ENCODE measurements around the gene MYO1C.

Gene MYO1C

GRCh38 chr17:1486802-1487695, 5.4 kb downstream of the MYO1C start:
- Histone ChIP-seq H3K4me1 (ENCODE audit: control insufficient read depth in 2 of 2, insufficient read depth in 2 of 2, low read length in 2 of 2) (peaks cover 31 to 41% of the 10 kb centered on the region in 2 donors), H3K4me3 (ENCODE audit: low read length in 2 of 2) (peak overlapping the region; percentile 60 to 68), H3K9ac (ENCODE audit: low read depth in 1 of 2, low read length in 2 of 2) (peak overlapping the region; percentile 75 to 83), H3K36me3 (ENCODE audit: control insufficient read depth in 2 of 2, insufficient read depth in 2 of 2, low read length in 2 of 2) (peaks cover 12 to 13% of the 10 kb centered on the region in 2 donors), H3K27me3 (ENCODE audit: control insufficient read depth in 2 of 2, insufficient read depth in 2 of 2, low read length in 2 of 2) (no peaks in the 10 kb centered on the region), H3K9me3 (ENCODE audit: control insufficient read depth in 2 of 2, low read length in 2 of 2) (no peaks in the 10 kb centered on the region), H3K27ac (ENCODE audit: low read depth in 2 of 2, low read length in 2 of 2) (peak overlapping the region; percentile 96)

GRCh38 chr17:1485423-1486376, 6.8 kb downstream of the MYO1C start:
- Histone ChIP-seq H3K9ac (ENCODE audit: low read depth in 1 of 2, low read length in 2 of 2) (peak overlapping the region; percentile 92), H3K27ac (ENCODE audit: low read depth in 2 of 2, low read length in 2 of 2) (peak overlapping the region; percentile 96 to 98), H3K27me3 (ENCODE audit: control insufficient read depth in 2 of 2, insufficient read depth in 2 of 2, low read length in 2 of 2) (no peaks in the 10 kb centered on the region), H3K36me3 (ENCODE audit: control insufficient read depth in 2 of 2, insufficient read depth in 2 of 2, low read length in 2 of 2) (peaks cover 21 to 24% of the 10 kb centered on the region in 2 donors), H3K4me1 (ENCODE audit: control insufficient read depth in 2 of 2, insufficient read depth in 2 of 2, low read length in 2 of 2) (peaks cover 27 to 36% of the 10 kb centered on the region in 2 donors), H3K9me3 (ENCODE audit: control insufficient read depth in 2 of 2, low read length in 2 of 2) (no peaks in the 10 kb centered on the region), H3K4me3 (ENCODE audit: low read length in 2 of 2) (peak overlapping the region; percentile 79)

GRCh38 chr17:1484676-1485422, 7.6 kb downstream of the MYO1C start:
- Histone ChIP-seq H3K4me1 (ENCODE audit: control insufficient read depth in 2 of 2, insufficient read depth in 2 of 2, low read length in 2 of 2) (peaks cover 20 to 31% of the 10 kb centered on the region in 2 donors), H3K36me3 (ENCODE audit: control insufficient read depth in 2 of 2, insufficient read depth in 2 of 2, low read length in 2 of 2) (peaks cover 25 to 28% of the 10 kb centered on the region in 2 donors), H3K9me3 (ENCODE audit: control insufficient read depth in 2 of 2, low read length in 2 of 2) (no peaks in the 10 kb centered on the region), H3K9ac (ENCODE audit: low read depth in 1 of 2, low read length in 2 of 2) (peak overlapping the region; percentile 92), H3K4me3 (ENCODE audit: low read length in 2 of 2) (peak overlapping the region; percentile 79), H3K27me3 (ENCODE audit: control insufficient read depth in 2 of 2, insufficient read depth in 2 of 2, low read length in 2 of 2) (no peaks in the 10 kb centered on the region), H3K27ac (ENCODE audit: low read depth in 2 of 2, low read length in 2 of 2) (peak overlapping the region; percentile 94 to 98)

- Histone ChIP-seq H3K27me3 (ENCODE audit: control insufficient read depth in 2 of 2, insufficient read depth in 2 of 2, low read length in 2 of 2) (no peaks in the 10 kb centered on the region), H3K4me1 (ENCODE audit: control insufficient read depth in 2 of 2, insufficient read depth in 2 of 2, low read length in 2 of 2) (peaks cover 16 to 30% of the 10 kb centered on the region in 2 donors), H3K9ac (ENCODE audit: low read depth in 1 of 2, low read length in 2 of 2) (peak overlapping the region; percentile 39 to 68), H3K4me3 (ENCODE audit: low read length in 2 of 2) (peak overlapping the region; percentile 50 to 79), H3K36me3 (ENCODE audit: control insufficient read depth in 2 of 2, insufficient read depth in 2 of 2, low read length in 2 of 2) (peaks cover 30 to 31% of the 10 kb centered on the region in 2 donors), H3K9me3 (ENCODE audit: control insufficient read depth in 2 of 2, low read length in 2 of 2) (no peaks in the 10 kb centered on the region), H3K27ac (ENCODE audit: low read depth in 2 of 2, low read length in 2 of 2) (peak overlapping the region; percentile 72 to 98)
Measured at GRCh38 chr17:1484060-1484535, 8.4 kb downstream of the MYO1C start.

DNA sequence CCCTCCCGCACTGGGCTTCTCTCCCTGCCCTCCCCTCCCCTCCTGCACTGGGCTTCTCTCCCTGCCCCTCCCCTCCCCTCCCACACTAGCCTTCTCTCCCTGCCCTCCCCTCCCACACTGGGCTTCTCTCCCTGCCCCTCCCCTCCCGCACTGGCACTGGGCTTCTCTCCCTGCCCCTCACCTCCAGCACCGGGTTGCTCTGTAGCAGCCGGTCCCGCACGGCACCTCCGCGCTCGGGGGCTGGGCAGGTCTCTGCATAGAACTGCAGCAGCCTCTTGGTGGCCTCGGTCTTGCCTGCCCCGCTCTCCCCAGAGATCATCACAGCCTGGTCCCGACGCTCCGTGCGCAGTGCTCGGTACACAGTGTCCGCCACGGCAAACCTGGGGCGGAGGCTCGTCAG, 9.8 kb downstream of the MYO1C start:
- Histone ChIP-seq H3K4me1 (ENCODE audit: control insufficient read depth in 2 of 2, insufficient read depth in 2 of 2, low read length in 2 of 2) (peaks cover 8 to 18% of the 10 kb centered on the region in 2 donors), H3K36me3 (ENCODE audit: control insufficient read depth in 2 of 2, insufficient read depth in 2 of 2, low read length in 2 of 2) (peaks cover 44% of the 10 kb centered on the region in 2 donors), H3K9me3 (ENCODE audit: control insufficient read depth in 2 of 2, low read length in 2 of 2) (no peaks in the 10 kb centered on the region), H3K27ac (ENCODE audit: low read depth in 2 of 2, low read length in 2 of 2) (no peak overlapping the region), H3K4me3 (ENCODE audit: low read length in 2 of 2) (no peak overlapping the region), H3K27me3 (ENCODE audit: control insufficient read depth in 2 of 2, insufficient read depth in 2 of 2, low read length in 2 of 2) (no peaks in the 10 kb centered on the region), H3K9ac (ENCODE audit: low read depth in 1 of 2, low read length in 2 of 2) (no peak overlapping the region)

DNA sequence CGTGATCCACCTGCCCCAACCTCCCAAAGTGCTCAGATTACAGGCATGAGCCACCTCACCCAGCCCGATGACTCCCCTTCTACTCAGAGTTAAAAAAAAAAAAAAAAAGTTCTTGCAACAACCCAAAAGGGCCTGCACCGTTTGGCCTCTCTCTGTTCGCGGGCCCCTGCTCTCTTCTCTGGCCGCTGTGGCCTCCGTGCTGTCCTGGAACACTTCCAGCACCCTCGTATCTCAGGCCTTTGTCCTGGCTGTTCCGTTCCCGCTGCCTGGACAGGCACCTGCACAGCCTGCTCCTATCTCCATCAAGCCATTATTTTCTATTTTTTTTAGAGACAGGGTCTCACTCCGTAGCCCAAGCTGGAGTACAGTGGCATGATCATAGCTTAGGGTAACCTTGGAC, 10.8 kb downstream of the MYO1C start:
- H3K4me3 ChIP-seq (ENCODE audit: low read length in 2 of 2) = no peak overlapping the region
- H3K4me1 ChIP-seq (ENCODE audit: control insufficient read depth in 2 of 2, insufficient read depth in 2 of 2, low read length in 2 of 2) = peaks cover 4 to 12% of the 10 kb centered on the region in 2 donors
- peaks cover 50 to 51% of the 10 kb centered on the region in 2 donors for H3K36me3 ChIP-seq (ENCODE audit: control insufficient read depth in 2 of 2, insufficient read depth in 2 of 2, low read length in 2 of 2)
- no peak overlapping the region for H3K9ac ChIP-seq (ENCODE audit: low read depth in 1 of 2, low read length in 2 of 2)
- no peaks in the 10 kb centered on the region for H3K27me3 ChIP-seq (ENCODE audit: control insufficient read depth in 2 of 2, insufficient read depth in 2 of 2, low read length in 2 of 2)
- H3K9me3 ChIP-seq (ENCODE audit: control insufficient read depth in 2 of 2, low read length in 2 of 2) = no peaks in the 10 kb centered on the region
- no peak overlapping the region for H3K27ac ChIP-seq (ENCODE audit: low read depth in 2 of 2, low read length in 2 of 2)

DNA sequence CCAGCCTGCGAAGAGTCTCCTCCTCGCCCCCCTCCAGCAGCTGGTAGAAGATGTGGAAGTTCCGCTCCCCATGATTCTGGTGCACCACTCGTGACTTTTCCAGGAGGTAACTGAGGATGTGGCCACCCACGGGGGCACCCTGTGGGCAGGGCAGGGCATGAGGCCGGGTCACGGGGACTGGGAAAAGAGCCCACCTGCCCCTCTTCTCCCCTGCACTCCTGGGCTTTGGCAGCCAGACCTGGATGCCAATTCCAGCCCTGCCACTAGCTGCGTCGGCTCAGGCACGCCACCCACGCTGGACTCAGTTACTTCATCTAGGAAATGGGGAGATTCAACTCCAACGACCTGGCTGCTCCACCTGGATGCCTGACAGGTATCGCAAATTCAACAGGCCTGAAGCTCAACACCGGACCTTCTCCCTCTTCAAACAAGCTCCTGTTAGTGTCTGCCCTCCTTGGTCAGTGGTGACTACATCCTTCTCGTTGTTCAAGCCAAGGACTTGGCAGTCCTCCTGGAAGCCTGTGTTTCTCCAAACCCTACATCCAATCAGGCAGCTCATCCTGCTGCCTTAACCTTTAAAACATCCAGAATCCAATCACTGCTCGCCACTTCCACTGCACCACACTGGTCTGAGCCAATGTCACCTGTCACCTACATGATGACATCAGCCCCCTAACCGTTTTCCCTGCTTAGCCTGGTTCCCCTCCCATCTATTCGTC, 11.6 kb downstream of the MYO1C start:
- H3K4me1 ChIP-seq (ENCODE audit: control insufficient read depth in 2 of 2, insufficient read depth in 2 of 2, low read length in 2 of 2) = peaks cover 4 to 8% of the 10 kb centered on the region in 2 donors
- no peak overlapping the region for H3K27ac ChIP-seq (ENCODE audit: low read depth in 2 of 2, low read length in 2 of 2)
- H3K4me3 ChIP-seq (ENCODE audit: low read length in 2 of 2) = no peak overlapping the region
- H3K27me3 ChIP-seq (ENCODE audit: control insufficient read depth in 2 of 2, insufficient read depth in 2 of 2, low read length in 2 of 2) = no peaks in the 10 kb centered on the region
- no peaks in the 10 kb centered on the region for H3K9me3 ChIP-seq (ENCODE audit: control insufficient read depth in 2 of 2, low read length in 2 of 2)
- H3K9ac ChIP-seq (ENCODE audit: low read depth in 1 of 2, low read length in 2 of 2) = no peak overlapping the region
- H3K36me3 ChIP-seq (ENCODE audit: control insufficient read depth in 2 of 2, insufficient read depth in 2 of 2, low read length in 2 of 2) = peaks cover 51 to 55% of the 10 kb centered on the region in 2 donors

GRCh38 chr17:1478418-1478817, 14.1 kb downstream of the MYO1C start:
- no peaks in the 10 kb centered on the region for H3K4me1 ChIP-seq (ENCODE audit: control insufficient read depth in 2 of 2, insufficient read depth in 2 of 2, low read length in 2 of 2)
- H3K9ac ChIP-seq (ENCODE audit: low read depth in 1 of 2, low read length in 2 of 2) = no peak overlapping the region
- H3K36me3 ChIP-seq (ENCODE audit: control insufficient read depth in 2 of 2, insufficient read depth in 2 of 2, low read length in 2 of 2) = peaks cover 63% of the 10 kb centered on the region in 2 donors
- no peak overlapping the region for H3K27ac ChIP-seq (ENCODE audit: low read depth in 2 of 2, low read length in 2 of 2)
- H3K9me3 ChIP-seq (ENCODE audit: control insufficient read depth in 2 of 2, low read length in 2 of 2) = no peaks in the 10 kb centered on the region
- no peak overlapping the region for H3K4me3 ChIP-seq (ENCODE audit: low read length in 2 of 2)
- no peaks in the 10 kb centered on the region for H3K27me3 ChIP-seq (ENCODE audit: control insufficient read depth in 2 of 2, insufficient read depth in 2 of 2, low read length in 2 of 2)

DNA sequence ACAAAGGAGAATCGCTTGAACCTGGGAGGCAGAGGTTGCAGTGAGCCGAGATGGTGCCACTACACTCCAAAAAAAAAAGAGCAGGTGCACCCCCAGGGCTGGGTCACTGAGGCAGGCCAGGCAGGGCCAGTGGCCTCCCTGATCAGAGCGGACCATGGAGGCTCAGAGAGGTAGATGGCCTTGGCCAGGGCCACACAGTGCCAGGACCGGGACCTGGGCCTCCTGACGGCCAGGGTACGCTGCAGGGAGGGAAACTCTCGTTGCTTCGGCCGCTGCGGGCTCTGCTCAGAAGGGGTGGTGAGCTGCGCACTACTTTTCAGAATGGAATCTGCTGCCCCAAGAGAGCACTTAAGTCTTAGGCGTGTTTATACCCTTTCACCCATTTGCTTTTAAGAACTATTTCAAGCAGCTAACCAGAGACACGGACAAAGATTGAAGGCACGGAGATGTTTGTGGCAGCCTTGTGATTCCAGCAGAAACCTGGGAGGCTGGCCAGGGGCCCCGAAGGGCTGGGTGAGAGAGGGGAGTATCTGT, 17.1 kb downstream of the MYO1C start:
- no peak overlapping the region for H3K4me3 ChIP-seq (ENCODE audit: low read length in 2 of 2)
- H3K4me1 ChIP-seq (ENCODE audit: control insufficient read depth in 2 of 2, insufficient read depth in 2 of 2, low read length in 2 of 2) = no peaks in the 10 kb centered on the region
- peaks cover 57 to 59% of the 10 kb centered on the region in 2 donors for H3K36me3 ChIP-seq (ENCODE audit: control insufficient read depth in 2 of 2, insufficient read depth in 2 of 2, low read length in 2 of 2)
- no peak overlapping the region for H3K9ac ChIP-seq (ENCODE audit: low read depth in 1 of 2, low read length in 2 of 2)
- H3K27ac ChIP-seq (ENCODE audit: low read depth in 2 of 2, low read length in 2 of 2) = no peak overlapping the region
- H3K27me3 ChIP-seq (ENCODE audit: control insufficient read depth in 2 of 2, insufficient read depth in 2 of 2, low read length in 2 of 2) = no peaks in the 10 kb centered on the region
- H3K9me3 ChIP-seq (ENCODE audit: control insufficient read depth in 2 of 2, low read length in 2 of 2) = no peaks in the 10 kb centered on the region

Data from mucosa of rectum (tissue), 2 donors.